Muscle layer of colon (tissue), 2 donors: ENCODE data around the gene AP3D1.

ENCODE experiments used
- H3K27ac ChIP-seq: one replicate; pipeline ENCODE4 v1.7.0; 2013; ENCODE audit warnings: low read depth, mild to moderate bottlenecking, low read length, moderate library complexity
- H3K27me3 ChIP-seq, 2 donors: one replicate each; pipeline ENCODE4 v1.7.0; 2013; ENCODE audit warnings: low read length in 2 of 2, mild to moderate bottlenecking in 2 of 2; ENCODE audit not compliant: insufficient read depth in 2 of 2, control insufficient read depth in 1 of 2
- H3K36me3 ChIP-seq: one replicate; pipeline ENCODE4 v1.7.0; 2013; ENCODE audit warnings: mild to moderate bottlenecking, low read length; ENCODE audit not compliant: insufficient read depth
- H3K4me1 ChIP-seq: one replicate; pipeline ENCODE4 v1.7.0; 2013; ENCODE audit warnings: mild to moderate bottlenecking, low read length; ENCODE audit not compliant: insufficient read depth
- H3K4me3 ChIP-seq, 2 donors: one replicate each; pipeline ENCODE4 v1.7.0; 2013; ENCODE audit warnings: low read length in 2 of 2, low read depth in 1 of 2, mild to moderate bottlenecking in 1 of 2, moderate library complexity in 1 of 2
- H3K9ac ChIP-seq: one replicate; pipeline ENCODE4 v1.7.0; 2013; ENCODE audit warnings: low read length
- H3K9me3 ChIP-seq: one replicate; pipeline ENCODE4 v1.7.0; 2013; ENCODE audit warnings: mild to moderate bottlenecking, low read length
- donor health status: abdominal sarcoma.
- donor health status: Adenocarcinoma of cecum.

The AP3D1 gene

GRCh38 chr19:2072757-2073551 is 78.4 kb downstream of the AP3D1 start:
- H3K36me3 ChIP-seq, result peaks cover 47% of the 10 kb centered on the region
- H3K4me3 ChIP-seq, result no peak overlapping the region
- no peaks in the 10 kb centered on the region for H3K27me3 ChIP-seq
- H3K27ac ChIP-seq, result no peak overlapping the region
- peaks cover 7% of the 10 kb centered on the region for H3K4me1 ChIP-seq
- H3K9me3 ChIP-seq, result no peaks in the 10 kb centered on the region
- H3K9ac ChIP-seq, result no peak overlapping the region

GRCh38 chr19:2070986-2071673 is 80.2 kb downstream of the AP3D1 start:
- H3K4me3 ChIP-seq, result no peak overlapping the region
- H3K9me3 ChIP-seq, result no peaks in the 10 kb centered on the region
- no peaks in the 10 kb centered on the region for H3K27me3 ChIP-seq
- no peak overlapping the region for H3K9ac ChIP-seq
- H3K4me1 ChIP-seq, result peaks cover 7% of the 10 kb centered on the region
- no peak overlapping the region for H3K27ac ChIP-seq
- H3K36me3 ChIP-seq, result peaks cover 29% of the 10 kb centered on the region

- Histone ChIP-seq H3K27ac (no peak overlapping the region), H3K9ac (no peak overlapping the region), H3K36me3 (peaks cover 23% of the 10 kb centered on the region), H3K9me3 (no peaks in the 10 kb centered on the region), H3K27me3 (no peaks in the 10 kb centered on the region), H3K4me1 (peaks cover 7% of the 10 kb centered on the region), H3K4me3 (no peak overlapping the region)
Observed at GRCh38 chr19:2070436-2070827, 80.9 kb downstream of the AP3D1 start.

- no peak overlapping the region for H3K4me3 ChIP-seq
- H3K36me3 ChIP-seq, result no peaks in the 10 kb centered on the region
- no peak overlapping the region for H3K9ac ChIP-seq
- no peaks in the 10 kb centered on the region for H3K9me3 ChIP-seq
- H3K27ac ChIP-seq, result peak overlapping the region; percentile 65
- H3K4me1 ChIP-seq, result peaks cover 24% of the 10 kb centered on the region
- no peaks in the 10 kb centered on the region for H3K27me3 ChIP-seq
Observed at GRCh38 chr19:2064788-2065524, 86.4 kb downstream of the AP3D1 start.

- Histone ChIP-seq H3K27me3 (no peaks in the 10 kb centered on the region), H3K27ac (peak overlapping the region; percentile 65), H3K4me3 (no peak overlapping the region), H3K9me3 (no peaks in the 10 kb centered on the region), H3K9ac (no peak overlapping the region), H3K4me1 (peaks cover 24% of the 10 kb centered on the region), H3K36me3 (no peaks in the 10 kb centered on the region)
Observed at GRCh38 chr19:2064395-2064787, 87.0 kb downstream of the AP3D1 start.

GRCh38 chr19:2063824-2064223 is 87.5 kb downstream of the AP3D1 start:
- Histone ChIP-seq H3K27ac (no peak overlapping the region), H3K9ac (no peak overlapping the region), H3K27me3 (no peaks in the 10 kb centered on the region), H3K9me3 (no peaks in the 10 kb centered on the region), H3K4me3 (no peak overlapping the region), H3K4me1 (peaks cover 29% of the 10 kb centered on the region), H3K36me3 (no peaks in the 10 kb centered on the region)

- Histone ChIP-seq H3K9ac (peak overlapping the region; percentile 64), H3K27me3 (no peaks in the 10 kb centered on the region), H3K4me3 (no peak overlapping the region), H3K36me3 (no peaks in the 10 kb centered on the region), H3K9me3 (no peaks in the 10 kb centered on the region), H3K27ac (no peak overlapping the region), H3K4me1 (peaks cover 29% of the 10 kb centered on the region)
Observed at GRCh38 chr19:2062770-2063169, 88.6 kb downstream of the AP3D1 start.

- H3K9ac ChIP-seq, result peak overlapping the region; percentile 64
- no peaks in the 10 kb centered on the region for H3K36me3 ChIP-seq
- peaks cover 29% of the 10 kb centered on the region for H3K4me1 ChIP-seq
- H3K27ac ChIP-seq, result no peak overlapping the region
- peak overlapping the region; percentile 77 to 84 for H3K4me3 ChIP-seq
- H3K27me3 ChIP-seq, result no peaks in the 10 kb centered on the region
- H3K9me3 ChIP-seq, result no peaks in the 10 kb centered on the region
Observed at GRCh38 chr19:2062389-2062729, 89.0 kb downstream of the AP3D1 start.

GRCh38 chr19:2061495-2062388 is 89.6 kb downstream of the AP3D1 start:
- Histone ChIP-seq H3K9me3 (no peaks in the 10 kb centered on the region), H3K36me3 (no peaks in the 10 kb centered on the region), H3K27me3 (no peaks in the 10 kb centered on the region), H3K4me3 (peak overlapping the region; percentile 77 to 84), H3K9ac (peak overlapping the region; percentile 64), H3K4me1 (peaks cover 29% of the 10 kb centered on the region), H3K27ac (peak overlapping the region; percentile 100)

GRCh38 chr19:2060884-2061494 is 90.4 kb downstream of the AP3D1 start:
- Histone ChIP-seq H3K4me3 (peak overlapping the region; percentile 40 to 78), H3K9me3 (no peaks in the 10 kb centered on the region), H3K27ac (peak overlapping the region; percentile 100), H3K9ac (peak overlapping the region; percentile 76), H3K36me3 (no peaks in the 10 kb centered on the region), H3K4me1 (peaks cover 32% of the 10 kb centered on the region), H3K27me3 (no peaks in the 10 kb centered on the region)
